Adrenal gland (tissue), 12 donors: Measurements from ENCODE around the gene ASTN2. TPM values are rescaled to one million over a fixed set of nuclear protein-coding genes. Genes with fewer than 3 reads are reported as not detected.

Source experiments
- DNase-seq, 7 donors: peaks; one replicate each; pipeline ENCODE4 v3.0.0-alpha.2; 2019 to 2020
- H3K27ac ChIP-seq, 5 donors: fragments of 200-600 bp; sonication (generic) in 4 of 5; 1 replicate in 3 of 5; 2 replicates in 2 of 5; pipeline versions ENCODE4 v1.5.1 to v1.8.0; 2016 to 2020; ENCODE audit warnings: mild to moderate bottlenecking in 1 of 5
- H3K27me3 ChIP-seq: fragments of 200-600 bp; 2 replicates; pipeline ENCODE4 v1.8.0; 2021
- H3K36me3 ChIP-seq, 2 donors: fragments of 200-600 bp; replicated peaks in 1 of 2; 1 replicate in 1 of 2; 2 replicates in 1 of 2; pipeline versions ENCODE4 v1.5.1 to v1.8.0; 2018 to 2022
- H3K4me1 ChIP-seq, 2 donors: fragments of 200-600 bp; replicated peaks in 1 of 2; 1 replicate in 1 of 2; 2 replicates in 1 of 2; pipeline versions ENCODE4 v1.5.1 to v1.8.0; 2018 to 2021
- H3K4me3 ChIP-seq, 4 donors: fragments of 200-600 bp; sonication (generic) in 3 of 4; one replicate each; pipeline ENCODE4 v1.5.1; 2016 to 2018
- H3K9me3 ChIP-seq, 3 donors: fragments of 200-600 bp; sonication (generic) in 1 of 3; replicated peaks in 1 of 3; 1 replicate in 2 of 3; 2 replicates in 1 of 3; pipeline versions ENCODE4 v1.5.1 to v1.8.0; 2016 to 2021
- CTCF ChIP-seq, 6 experiments: fragments of 450-650 bp in 4 of 6; fragments of 200-600 bp in 2 of 6; sonication (generic) in 1 of 6; IDR thresholded peaks; 1 replicate in 5 of 6; 2 replicates in 1 of 6; pipeline versions ENCODE4 v1.5.1 to v1.8.0; 2016 to 2021; ENCODE audit warnings: antibody characterized with exemption in 6 of 6, mild to moderate bottlenecking in 2 of 6, moderate library complexity in 1 of 6
- POLR2A ChIP-seq, 2 donors: fragments of 450-650 bp; IDR thresholded peaks; one replicate each; pipeline ENCODE4 v1.6.1; 2017; ENCODE audit warnings: antibody characterized with exemption in 2 of 2, mild to moderate bottlenecking in 2 of 2, moderate library complexity in 1 of 2
- WGBS, 4 donors: extraction: QIAGEN DNeasy Blood & Tissue Kit in 2 of 4; methylation state at CpG; one replicate each; pipeline versions ENCODE4 v1.1.5 to v1.1.7; 2013 to 2017; 5-methylcytosine and 5-hydroxymethylcytosine counted together
- intact Hi-C, 2 donors: fragments of 100-400 bp; cut with DNase I; formaldehyde crosslinking; loops; one replicate each; pipeline versions ENCODE4 v1.14.1 to v1.15.0; 2022 to 2023
- polyA plus RNA-seq, 3 donors: library from polyadenylated mRNA; stranded (reverse); fragments of 200-250 nt in 2 of 3; fragments of 350-450 nt in 1 of 3; fragmentation: Illumina TruSeq in 1 of 3; extraction: RNeasy Lipid Tissue Mini Kit (QIAGEN cat#74804) in 1 of 3; gene quantifications; one replicate each; pipeline ENCODE4 v1.2.3, GENCODE V29; 2013 to 2014
- total RNA-seq, 9 donors: library from RNA; depleted of rRNA in 4 of 9; stranded (reverse); fragments of >200 nt in 4 of 9; fragments of 120-200 nt in 1 of 9; fragmentation: NEBNext Ultra II Directional in 1 of 9; extraction: Animal tissue kit (Norgen Biotek cat#: 25700) in 1 of 9; gene quantifications; one replicate each; pipeline versions ENCODE4 v1.1.0 to v1.2.4, GENCODE V29; 2013 to 2023
- donor health status: healthy with polysubstance abuse.
- donor health status: Bipolar disorder and iron deficiency.
- donor health status: DM: yes; HTN: yes; CAD: no.
- donor health status: DM: no; HTN: no; CAD: no.
- donor health status: DM: no; HTN: no; CAD: no.
- donor health status: DM: yes; HTN: yes; CAD: no.

The ASTN2 gene
- total and polyA plus RNA-seq, 12 donors = 2.5 to 15.6 (median 6.8) TPM

GRCh38 chr9:117034866-117035265 is 380.0 kb downstream of the ASTN2 start:
- 24 to 31% (median 26%) methylated on average over 2 of the region's 2 CpGs for WGBS, 4 donors
- Histone ChIP-seq H3K4me1 (no peaks in the 10 kb centered on the region), H3K4me3 (no peak overlapping the region), H3K27me3 (no peaks in the 10 kb centered on the region), H3K27ac (no peak overlapping the region), H3K36me3 (no peaks in the 10 kb centered on the region), H3K9me3 (no peaks in the 10 kb centered on the region)
- DNase-seq = no peak
- TF ChIP-seq POLR2A (IDR thresholded peaks at IDR 0.05) (no peak), CTCF (IDR thresholded peaks at IDR 0.05) (no peak)
- intact Hi-C loops = no loop called here

GRCh38 chr9:117030254-117030768 is 384.5 kb downstream of the ASTN2 start:
- 35 to 48% (median 43%) methylated on average over 3 of the region's 3 CpGs for WGBS, 4 donors
- no peak for DNase-seq
- Histone ChIP-seq H3K27me3 (no peaks in the 10 kb centered on the region), H3K9me3 (no peaks in the 10 kb centered on the region), H3K27ac (no peak overlapping the region), H3K4me3 (no peak overlapping the region), H3K36me3 (no peaks in the 10 kb centered on the region), H3K4me1 (no peaks in the 10 kb centered on the region)
- TF ChIP-seq POLR2A (IDR thresholded peaks at IDR 0.05) = no peak
- no peak for TF ChIP-seq CTCF (IDR thresholded peaks at IDR 0.05)
- intact Hi-C loops = no loop called here

GRCh38 chr9:117029341-117029740 is 385.5 kb downstream of the ASTN2 start:
- Histone ChIP-seq H3K27me3 (no peaks in the 10 kb centered on the region), H3K9me3 (no peaks in the 10 kb centered on the region), H3K4me1 (no peaks in the 10 kb centered on the region), H3K36me3 (no peaks in the 10 kb centered on the region), H3K4me3 (no peak overlapping the region), H3K27ac (no peak overlapping the region)
- no peak for TF ChIP-seq POLR2A (IDR thresholded peaks at IDR 0.05)
- TF ChIP-seq CTCF (IDR thresholded peaks at IDR 0.05) = no peak
- no peak for DNase-seq
- intact Hi-C loops = no loop called here
- WGBS, 4 donors = 58 to 75% (median 61%) methylated on average over 3 of the region's 3 CpGs

DNA sequence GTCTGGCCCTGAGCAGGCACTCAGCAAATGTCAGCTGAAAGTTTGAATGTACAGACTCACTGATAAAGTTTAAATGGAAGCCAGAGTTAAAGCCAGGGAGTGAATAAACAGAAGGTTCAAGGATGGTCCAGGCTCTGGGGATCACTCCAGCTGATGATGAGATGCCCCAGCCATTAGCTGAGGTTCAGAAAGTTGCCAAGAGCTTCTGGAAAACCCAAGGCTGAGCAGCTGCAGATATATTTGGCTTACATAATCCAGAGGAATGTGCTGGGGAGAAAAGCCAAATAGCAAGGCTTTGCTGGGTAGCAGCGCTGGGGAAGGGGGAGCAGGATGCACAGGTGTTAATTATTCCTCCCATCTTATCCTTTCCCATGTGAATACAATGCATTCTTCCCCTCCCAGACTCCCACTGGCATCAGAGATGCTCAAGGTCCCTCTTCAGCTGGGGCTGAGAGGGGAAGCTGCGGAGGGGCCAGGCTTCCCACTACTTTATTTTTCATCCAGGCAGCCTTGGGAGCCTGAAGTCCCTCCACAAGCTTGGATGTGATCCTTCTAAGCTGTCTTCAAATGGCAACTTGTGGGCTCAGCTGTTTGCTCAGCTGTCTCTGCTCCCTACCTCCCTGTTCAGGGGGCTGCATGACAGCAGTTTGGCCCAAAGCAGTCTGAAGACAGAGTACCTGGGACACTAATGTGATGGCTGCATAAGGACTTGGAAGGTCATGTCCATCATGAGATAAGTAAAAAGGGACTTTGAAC is 386.6 kb downstream of the ASTN2 start:
- Histone ChIP-seq H3K27me3 (no peaks in the 10 kb centered on the region), H3K36me3 (no peaks in the 10 kb centered on the region), H3K27ac (no peak overlapping the region), H3K4me3 (no peak overlapping the region), H3K9me3 (no peaks in the 10 kb centered on the region), H3K4me1 (no peaks in the 10 kb centered on the region)
- peak in 5 of 7 donors; percentile 8 to 56 (median 21) for DNase-seq
- TF ChIP-seq CTCF (IDR thresholded peaks at IDR 0.05) (no peak), POLR2A (IDR thresholded peaks at IDR 0.05) (no peak)
- 24 to 53% (median 32%) methylated on average over 2 of the region's 2 CpGs for WGBS, 4 donors
- intact Hi-C loops = no loop called here
